ENCODE measurements around the gene TUBB3.
A peak's percentile ranks its signal among the peaks of the same experiment; 100 is the strongest.
"Not testable (repeated sequence)": the region's sequence is repeated elsewhere in the genome, so short reads cannot be mapped to it uniquely, and the experiment has no call there.

TUBB3 gene

DNA sequence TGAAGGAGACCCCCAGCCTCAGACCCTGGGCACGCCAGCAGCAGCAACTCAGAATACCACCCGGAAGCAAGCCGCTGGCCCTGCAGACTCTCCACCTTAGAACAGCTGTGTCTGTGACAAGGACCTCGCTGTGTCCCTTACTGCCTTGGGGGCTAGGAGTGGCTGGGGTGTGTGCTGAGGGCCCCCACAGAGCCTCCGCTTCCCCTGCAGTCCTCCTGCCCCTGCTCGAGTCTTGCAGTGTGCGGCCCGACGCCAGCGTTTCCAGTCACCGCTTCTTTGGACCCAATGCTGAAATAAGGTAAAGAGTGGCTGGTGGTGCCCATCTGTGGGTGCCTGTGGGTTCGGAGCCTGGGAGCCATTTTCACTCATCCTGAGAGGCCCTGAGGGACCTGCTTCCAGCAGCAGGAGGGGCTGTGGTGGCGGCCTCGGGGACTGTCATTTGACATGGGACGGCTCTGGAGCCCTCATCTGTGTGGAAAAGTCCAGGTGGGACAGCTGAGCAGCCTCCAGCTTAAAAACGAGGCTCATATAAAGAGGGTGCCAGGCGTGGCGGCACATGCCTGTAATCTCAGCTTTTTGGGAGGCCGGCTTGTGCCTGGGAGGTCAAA, 19.1 kb upstream of the TUBB3 start:
- DNase-seq = no peak

DNA sequence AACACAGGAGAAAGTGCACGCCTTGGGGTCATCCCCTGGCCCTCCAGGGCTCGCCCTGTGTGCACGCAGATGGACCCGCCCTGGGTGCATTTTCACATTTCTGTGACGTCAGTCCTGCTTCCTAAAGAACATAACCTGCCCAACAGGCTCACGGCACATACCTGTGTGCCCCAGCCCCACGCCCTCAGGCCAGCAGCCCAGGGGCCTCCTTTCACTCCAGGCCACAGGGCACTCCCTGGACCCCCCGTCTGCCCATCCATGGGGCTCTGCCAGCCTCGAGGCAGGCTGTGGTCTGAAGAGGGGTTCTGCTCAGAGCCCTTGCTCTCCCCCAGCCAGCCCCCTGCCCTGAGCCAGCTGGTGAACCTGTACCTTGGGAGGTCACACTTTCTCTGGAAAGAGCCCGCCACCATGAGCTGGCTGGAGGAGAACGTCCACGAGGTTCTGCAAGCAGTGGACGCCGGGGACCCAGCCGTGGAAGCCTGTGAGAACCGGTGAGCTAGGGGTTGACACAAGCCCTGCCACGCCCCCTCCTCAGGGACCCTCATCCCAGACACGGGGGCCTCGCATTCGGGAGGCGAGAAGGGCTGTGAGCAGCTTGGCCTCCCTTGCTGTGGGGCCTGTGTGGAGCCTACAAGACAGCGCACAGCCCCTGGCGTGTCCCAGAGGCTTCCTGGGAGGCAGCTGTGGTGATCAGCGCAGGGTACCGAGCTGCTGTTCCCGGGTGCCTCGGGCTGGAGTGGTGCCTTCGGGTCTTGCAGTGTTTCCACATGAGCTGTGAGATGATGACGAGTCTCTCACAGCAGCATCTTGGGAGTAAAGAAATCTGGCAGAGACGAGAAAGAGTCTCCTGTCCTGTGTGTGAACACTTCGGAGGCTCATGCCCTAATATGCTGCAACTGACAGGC, 18.3 kb upstream of the TUBB3 start:
- DNase-seq = no peak

DNA sequence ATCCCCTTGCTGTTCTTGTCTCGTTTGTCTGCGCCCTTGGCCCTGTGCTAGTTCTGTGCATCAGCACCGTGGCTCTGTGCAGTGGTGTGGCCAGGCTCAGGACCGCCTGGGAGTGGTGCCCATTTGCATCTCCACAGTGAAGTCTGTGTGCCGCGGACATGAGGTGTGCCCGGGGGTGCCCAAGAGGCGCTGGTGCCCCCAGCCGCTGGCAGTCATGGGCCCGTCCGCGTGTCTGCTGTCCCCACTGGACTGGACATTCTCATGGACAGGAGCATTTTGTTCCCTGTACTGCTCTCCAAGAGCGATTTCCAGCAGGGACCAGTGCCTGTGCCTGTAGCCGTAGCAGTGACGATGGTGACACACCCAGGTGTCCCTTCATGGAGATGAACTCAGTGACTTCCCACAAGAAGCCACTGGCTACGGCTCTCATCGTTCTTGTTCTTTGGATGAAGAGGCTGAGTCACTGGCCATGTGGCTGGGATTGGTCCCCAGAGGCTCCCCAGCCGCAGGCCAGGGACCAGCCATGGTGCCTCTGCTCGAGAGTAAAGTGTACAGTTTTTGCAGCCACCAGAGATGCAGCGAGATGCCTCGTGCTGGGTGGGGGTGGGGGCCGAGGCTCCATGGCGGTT, 17.5 kb upstream of the TUBB3 start:
- no peak for DNase-seq

DNA sequence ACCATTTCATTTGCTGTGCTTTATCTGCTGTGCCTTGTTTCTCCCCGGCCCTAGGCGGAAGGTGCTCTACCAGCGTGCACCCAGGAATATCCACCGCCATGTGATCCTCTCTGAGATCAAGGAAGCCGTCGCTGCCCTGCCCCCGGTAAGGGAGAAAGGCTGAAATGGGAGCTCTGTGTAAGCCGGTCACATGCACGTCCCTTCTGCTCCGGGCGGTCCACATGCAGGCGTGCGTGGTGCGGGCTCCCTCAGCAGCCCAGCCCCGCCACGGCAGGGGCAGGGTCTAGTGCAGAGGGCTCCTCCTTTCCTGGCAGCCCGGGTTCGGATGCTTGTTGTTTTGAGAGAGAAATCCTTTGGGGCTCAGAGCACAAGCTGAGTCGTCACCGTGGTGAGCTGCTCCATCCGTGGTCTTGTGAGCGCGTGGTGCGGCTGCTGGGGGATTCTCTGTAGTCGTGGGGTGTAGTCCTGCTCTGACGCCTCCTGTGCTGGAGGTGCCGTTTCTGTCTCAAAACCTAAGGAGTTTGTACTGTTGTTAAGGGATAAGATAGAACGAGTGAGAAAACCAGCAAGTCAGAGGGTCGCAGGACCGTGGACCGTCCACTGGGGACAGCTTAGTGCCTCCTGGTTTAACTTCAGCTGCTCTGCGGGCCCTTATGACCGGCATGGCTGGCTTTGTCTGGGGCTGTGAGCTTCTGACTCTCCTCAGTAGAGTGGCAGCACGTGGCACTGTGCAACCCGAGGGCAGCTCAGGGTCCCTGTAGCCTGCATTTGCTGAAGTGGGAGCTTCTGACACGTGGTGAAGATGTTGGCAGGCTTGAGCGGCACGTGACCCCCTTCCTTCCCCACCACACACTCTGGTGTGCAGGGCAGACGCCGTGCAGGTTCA, 16.8 kb upstream of the TUBB3 start:
- DNase-seq = no peak

DNA sequence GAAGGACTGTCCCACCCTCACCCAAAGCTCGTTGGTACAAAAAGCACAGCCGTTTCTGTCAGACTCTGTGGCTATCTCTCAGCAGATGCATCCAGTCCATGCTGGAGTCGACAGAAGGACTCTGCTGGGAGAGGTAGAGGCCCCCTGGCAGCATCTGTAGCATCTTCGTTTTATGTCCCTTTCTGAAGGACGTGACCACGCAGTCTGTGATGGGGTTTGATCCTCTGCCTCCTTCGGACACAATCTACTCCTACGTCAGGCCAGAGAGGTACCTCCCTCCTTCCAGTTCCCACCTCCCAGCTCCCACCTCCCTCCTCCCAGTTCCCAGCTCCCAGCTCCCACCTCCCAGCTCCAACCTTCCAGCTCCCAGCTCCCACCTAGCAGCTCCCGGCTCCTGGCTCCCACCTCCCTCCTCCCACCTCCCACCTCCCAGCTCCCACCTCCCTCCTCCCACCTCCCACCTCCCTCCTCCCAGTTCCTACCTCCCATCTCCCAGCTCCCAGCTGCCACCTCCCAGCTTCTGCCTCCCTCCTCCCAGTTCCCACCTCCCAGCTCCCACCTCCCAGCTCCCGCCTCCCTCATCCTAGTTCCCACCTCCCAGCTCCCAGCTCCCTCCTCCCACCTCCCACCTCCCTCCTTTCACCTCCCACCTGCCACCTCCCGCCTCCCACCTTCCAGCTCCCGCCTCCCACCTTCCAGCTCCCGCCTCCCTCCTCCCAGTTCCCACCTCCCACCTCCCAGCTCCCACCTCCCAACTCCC, 15.9 kb upstream of the TUBB3 start:
- DNase-seq = no peak

DNA sequence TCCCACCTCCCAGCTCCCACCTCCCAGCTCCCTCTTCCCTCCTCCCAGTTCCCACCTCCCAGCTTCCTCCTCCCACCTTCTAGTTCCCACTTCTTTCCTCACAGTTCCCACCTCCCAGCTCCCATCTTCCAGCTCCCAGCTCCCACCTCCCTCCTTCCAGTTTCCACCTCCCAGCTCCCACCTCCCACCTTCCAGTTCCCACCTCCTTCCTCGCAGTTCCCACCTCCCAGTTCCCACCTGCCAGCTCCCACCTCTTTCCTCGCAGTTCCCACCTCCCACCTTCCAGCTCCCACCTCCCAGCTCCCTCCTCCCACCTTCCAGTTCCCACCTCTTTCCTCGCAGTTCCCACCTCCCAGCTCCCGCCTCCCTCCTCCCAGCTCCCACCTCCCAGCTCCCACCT, 14.9 kb upstream of the TUBB3 start:
- no peak for DNase-seq

DNA sequence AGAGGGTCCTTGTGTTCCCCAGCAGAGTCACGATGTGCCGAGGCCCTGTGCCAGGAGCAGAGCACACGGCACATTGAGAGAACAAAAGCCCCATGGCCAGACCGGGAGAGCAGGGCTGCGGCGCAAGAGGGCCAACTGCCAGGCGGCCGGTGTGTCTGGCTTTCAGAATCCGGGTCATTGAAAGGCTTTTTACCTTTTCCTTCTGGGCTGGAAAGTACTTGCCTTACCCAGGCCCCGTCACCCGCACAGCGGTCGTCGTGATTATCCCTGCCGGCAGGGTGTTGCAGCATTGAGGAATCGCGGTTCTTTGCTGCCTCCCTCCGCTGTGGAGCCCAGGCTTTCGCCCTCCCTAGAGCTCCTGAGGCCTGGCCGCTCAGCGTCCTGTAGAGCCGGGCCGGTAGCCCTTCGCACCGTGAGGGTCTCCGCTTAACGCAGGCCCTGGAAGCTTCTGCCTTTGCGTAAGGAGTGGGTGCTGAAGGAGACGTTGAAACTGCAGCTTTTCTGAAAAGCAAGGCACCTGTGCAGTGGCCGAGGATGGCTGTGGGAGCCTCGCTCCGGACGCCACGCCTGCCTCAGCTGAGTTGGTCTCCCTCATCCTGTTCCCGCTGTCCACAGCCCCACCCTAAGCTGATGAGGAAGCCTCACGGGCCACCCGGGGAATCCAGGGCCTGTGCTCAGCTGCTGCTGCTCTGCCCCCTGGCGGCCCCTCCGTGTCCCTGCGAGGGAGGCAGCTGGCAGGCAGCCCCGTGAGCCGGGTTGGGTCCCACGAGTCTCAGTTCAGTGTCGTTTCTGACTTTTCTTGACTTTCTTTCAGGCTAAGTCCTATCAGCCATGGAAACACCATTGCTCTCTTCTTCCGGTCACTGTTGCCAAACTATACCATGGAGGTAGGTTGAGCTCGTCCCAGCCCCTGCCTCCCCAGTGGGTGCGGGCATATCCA, 13.1 kb upstream of the TUBB3 start:
- peak; percentile 91 for DNase-seq

DNA sequence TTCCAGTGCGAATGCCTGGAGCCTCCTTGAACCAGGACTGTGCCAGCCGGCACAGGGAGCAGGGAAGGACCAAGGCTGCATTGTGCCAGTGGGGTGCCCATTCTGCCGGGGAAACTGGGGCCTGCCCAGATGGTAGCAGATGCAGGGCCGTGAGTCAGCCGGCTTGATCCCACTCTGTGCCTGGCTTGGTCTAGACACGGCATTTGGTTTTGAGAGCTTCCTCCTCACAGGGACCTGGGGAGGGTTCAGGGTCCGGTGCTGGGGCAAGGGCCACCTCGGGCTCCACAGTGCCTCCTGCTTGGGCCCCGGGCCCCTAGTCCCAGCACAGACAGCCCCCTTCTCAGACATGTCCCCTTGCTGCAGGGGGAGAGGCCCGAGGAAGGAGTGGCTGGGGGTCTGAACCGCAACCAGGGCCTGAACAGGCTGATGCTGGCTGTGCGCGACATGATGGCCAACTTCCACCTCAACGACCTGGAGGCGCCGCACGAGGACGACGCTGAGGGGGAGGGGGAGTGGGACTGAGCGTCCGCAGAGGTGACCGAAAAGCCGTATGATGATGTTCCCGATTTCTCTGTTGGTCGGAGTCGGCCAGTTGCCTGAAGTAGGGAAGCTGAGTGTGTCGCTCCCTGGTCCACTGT, 12.3 kb upstream of the TUBB3 start:
- no peak for DNase-seq

DNA sequence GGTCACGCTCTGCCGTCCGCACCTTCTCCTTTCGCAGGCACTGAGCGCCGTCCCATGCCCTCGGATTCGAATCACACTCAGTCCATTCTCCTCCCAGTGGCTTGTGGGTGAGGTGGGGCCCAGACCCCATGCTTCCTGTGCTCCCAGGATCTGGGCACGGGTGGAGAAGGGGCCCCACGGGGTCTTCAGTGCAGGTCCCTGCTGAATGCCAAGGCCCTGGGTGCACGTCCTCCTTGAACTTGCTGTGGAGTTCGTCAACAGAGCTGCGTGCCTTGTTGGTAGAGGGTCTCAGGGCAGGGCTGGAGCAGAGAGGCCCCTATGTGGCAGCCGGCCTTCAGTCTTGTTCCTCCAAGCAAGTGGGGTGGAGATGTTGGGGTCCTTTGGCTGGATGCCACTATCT, 11.8 kb upstream of the TUBB3 start:
- DNase-seq = no peak

DNA sequence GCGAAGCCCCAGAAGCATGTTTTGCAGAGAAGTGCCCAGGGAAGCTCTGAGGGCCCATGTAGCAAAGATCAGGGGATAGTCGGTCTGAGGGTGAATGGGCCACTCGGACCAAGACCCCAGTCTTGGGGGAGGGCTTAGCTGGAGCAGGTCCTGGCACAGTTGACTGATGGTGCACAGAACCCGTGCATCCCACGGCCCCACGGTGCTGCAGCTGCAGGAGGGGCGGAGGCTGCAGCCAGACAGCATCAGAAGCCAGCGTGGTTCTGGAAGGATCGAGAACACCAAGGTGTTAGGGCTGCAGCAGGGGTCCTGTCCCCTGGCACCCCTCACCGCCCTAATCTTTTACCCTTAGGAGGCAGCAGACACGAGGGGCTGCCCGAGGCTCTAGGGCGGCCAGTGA, 11.0 kb upstream of the TUBB3 start:
- no peak for DNase-seq

DNA sequence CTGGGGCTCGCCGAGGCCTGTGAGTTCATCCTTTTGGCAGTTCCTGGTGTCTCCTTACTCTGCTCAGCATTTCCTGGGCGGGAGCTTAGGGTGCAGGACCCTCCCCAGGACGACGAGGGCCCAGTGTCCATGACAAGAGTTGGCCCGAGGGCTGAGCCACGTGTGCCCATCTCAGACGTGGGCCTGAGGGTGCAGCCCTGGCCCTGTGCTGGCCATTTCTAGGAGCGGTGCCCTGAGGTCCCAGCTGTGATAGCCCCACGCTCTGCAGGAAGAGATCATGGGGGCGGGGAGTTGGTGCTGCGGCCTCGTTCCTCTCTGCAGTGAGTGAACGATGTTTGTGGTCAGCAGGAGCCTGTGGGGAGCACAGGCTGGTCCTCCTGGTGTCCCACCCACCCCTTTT, 10.5 kb upstream of the TUBB3 start:
- DNase-seq = no peak

DNA sequence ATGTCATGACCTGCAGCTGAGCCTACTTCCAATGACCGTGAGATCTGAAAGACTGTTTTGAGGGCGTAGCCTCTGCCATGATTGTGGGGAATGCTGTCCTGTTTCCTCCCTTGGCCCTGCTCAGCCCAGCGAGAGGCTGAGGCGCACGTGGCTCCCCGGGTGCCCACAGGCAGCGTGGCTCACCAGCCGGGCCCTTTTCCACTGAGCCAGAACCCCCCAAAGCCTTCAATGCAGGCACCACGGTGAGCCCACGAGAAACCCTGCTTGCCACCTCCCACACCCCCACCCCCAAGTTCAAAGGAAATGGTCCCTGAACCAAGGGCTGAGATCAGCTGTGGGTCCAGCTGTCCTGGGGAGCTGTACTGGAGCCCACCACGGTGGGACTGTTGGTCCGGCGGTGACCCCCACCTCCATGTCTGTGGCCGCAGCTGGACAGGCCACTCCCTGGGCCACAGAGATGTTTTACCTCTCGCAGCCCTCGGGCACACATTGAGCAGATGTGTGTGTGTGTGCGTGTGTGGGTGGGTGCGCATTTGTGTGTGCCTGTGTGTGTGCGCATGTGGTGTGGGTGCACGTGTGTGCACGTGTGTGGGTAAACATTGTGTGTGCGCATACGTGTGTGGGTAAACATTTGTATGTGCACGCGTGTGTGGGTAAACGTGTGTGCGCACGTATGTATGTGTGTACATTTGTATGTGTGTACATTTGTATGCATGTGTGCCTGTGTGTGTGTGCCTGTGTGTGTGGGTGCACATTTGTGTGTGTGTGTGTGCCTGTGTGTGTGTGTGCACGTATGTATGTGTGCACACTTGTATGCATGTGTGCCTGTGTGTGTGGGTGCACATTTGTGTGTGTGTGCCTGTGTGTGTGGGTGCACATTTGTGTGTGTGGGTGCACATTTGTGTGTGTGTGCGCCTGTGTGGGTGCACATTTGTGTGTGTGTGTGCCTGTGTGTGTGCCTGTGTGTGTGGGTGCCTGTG, 9.4 kb upstream of the TUBB3 start:
- DNase-seq = no peak

DNA sequence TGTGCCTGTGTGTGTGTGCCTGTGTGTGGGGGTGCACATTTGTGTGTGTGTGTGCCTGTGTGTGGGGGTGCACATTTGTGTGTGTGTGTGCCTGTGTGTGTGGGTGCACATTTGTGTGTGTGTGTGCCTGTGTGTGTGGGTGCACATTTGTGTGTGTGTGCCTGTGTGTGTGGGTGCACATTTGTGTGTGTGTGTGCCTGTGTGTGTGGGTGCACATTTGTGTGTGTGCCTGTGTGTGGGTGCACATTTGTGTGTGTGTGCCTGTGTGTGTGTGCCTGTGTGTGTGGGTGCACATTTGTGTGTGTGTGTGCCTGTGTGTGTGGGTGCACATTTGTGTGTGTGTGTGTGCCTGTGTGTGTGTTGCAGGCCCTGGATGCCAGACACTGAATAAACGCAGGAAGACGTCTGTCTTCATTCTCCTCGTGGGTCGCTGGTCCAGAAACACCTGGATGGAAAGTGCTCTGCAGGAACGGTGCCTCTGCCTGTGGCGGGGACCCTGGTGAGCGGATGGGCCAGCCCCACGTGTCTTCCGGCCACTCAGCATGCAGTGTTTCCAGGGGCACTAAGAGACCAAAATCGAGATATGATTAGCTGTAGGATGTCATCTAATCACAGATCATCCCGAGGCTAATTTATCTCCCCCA, 8.4 kb upstream of the TUBB3 start:
- not testable (repeated sequence) for DNase-seq

DNA sequence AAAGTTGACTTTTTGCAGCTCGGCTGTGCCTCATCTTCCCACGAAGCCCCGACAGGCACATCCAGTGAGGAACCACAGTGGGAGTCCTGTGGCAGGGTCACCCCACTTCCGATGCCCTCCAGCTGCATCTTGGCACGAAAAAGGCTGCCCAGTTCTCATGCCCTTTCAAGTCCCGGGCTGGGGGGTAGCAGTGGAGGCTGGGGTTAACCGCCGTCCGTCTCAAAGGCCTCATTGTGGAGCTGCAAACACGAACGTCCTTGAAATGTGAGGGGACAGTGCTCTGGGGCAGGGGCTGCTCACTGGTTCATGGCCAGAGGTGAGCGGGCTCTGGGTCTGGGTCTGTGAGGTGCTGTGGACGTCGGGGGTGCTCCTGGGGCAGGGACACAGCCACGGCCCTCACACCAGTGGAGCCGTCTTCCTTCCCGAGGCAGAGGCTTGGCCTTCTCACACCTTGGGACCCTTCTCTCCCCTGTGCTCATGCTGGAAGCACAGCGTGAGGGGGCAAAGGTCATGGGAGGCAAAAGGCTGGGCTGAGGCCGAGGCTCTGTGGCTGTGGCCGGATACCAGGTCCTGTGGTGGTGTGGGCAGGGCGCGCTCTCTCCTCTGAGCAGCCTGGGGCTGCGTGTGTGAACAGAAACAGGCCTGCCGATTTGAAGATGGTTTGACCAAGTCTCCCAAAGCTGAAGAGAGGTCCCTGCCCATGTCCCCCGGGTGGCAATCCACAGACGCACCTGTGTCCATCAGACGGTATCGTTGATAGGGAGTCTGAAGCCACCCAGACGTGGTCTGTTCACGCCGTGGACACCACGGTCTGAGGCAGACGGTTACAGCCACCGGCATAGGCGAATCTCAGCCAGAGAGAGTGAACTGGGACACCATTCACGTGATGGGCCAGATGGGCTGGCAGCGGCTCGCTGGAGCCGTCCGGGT, 7.6 kb upstream of the TUBB3 start:
- DNase-seq = no peak

DNA sequence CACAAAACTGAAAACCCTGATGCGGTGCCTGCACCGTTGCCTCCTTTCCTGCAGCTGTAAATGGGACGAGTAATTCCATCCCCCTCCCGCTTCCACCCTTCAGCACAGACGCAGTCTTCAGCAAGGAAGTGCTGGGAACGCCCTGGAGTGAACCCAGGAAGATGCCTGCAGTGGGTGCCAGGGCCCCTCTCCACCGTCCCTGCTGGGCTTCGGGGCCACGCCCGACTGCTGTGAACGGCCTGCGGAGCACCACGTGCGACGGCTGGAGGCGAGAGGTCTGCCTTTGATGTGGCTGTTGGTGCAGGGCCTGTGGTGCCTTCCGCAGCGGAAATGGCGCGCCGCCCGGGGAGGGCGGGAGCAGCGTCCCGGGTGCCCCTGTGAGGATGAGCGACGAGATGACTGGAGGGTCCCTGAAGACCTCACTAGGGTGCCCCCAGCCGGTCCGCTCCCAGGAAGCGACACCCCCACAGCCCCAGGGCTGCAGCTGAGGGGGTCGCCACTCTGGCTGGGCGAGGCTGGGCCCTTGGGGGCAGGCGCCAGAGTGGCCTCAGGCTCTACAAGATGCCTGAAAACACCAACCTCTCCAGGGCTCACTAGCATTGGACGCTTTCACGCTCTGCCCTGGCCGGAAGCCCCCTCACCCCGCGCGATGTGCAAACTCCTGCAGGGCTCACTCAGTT, 5.2 kb upstream of the TUBB3 start:
- peak; percentile 95 for DNase-seq

DNA sequence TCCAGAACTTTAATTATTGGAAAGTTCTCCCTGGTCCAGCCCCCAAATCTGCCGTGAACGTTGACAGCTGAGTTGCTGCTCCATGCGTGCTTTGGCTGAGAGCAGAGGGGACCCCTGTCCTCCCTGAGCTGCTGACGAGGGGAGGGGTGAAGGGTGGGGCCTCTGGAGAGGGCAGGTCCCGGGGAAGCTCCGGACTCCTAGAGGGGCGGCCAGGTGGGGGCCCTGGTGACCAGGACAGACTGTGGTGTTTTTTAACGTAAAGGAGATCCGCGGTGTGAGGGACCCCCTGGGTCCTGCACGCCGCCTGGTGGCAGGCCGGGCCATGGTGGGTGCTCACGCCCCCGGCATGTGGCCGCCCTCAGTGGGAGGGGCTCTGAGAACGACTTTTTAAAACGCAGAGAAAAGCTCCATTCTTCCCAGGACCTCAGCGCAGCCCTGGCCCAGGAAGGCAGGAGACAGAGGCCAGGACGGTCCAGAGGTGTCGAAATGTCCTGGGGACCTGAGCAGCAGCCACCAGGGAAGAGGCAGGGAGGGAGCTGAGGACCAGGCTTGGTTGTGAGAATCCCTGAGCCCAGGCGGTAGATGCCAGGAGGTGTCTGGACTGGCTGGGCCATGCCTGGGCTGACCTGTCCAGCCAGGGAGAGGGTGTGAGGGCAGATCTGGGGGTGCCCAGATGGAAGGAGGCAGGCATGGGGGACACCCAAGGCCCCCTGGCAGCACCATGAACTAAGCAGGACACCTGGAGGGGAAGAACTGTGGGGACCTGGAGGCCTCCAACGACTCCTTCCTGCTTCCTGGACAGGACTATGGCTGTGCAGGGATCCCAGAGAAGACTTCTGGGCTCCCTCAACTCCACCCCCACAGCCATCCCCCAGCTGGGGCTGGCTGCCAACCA, 4.4 kb upstream of the TUBB3 start, which contains the start of gene MC1R:
MC1R (plus strand) TSS at position 410 of the 895 bp plus-strand sequence; CDS start at position 807, 397 bp downstream.
- peak; percentile 84 for DNase-seq
